ENCODE results near the gene HMGB4.

- TF ChIP-seq CTCF (IDR thresholded peaks at IDR 0.05; ENCODE audit: insufficient read depth, low read length) (no peak), POLR2AphosphoS5 (IDR thresholded peaks at IDR 0.05; ENCODE audit: low read depth) (no peak), REST (IDR thresholded peaks at IDR 0.05; ENCODE audit: insufficient replicate concordance, low read depth) (no peak)
These were observed 38.9 kb upstream of the HMGB4 start for GRCh38 chr1:33824971-33825370.
